LNCAP (cell line): ENCODE measurements around the gene ACTN3.

Experiments
- TF ChIP-seq, protein P1 (sequence below): fragments of 450-650 bp; IDR thresholded peaks from 2 replicates; pipeline ENCODE4 v1.5.1; 2017; ENCODE audit warnings: mild to moderate bottlenecking

The ACTN3 gene

DNA sequence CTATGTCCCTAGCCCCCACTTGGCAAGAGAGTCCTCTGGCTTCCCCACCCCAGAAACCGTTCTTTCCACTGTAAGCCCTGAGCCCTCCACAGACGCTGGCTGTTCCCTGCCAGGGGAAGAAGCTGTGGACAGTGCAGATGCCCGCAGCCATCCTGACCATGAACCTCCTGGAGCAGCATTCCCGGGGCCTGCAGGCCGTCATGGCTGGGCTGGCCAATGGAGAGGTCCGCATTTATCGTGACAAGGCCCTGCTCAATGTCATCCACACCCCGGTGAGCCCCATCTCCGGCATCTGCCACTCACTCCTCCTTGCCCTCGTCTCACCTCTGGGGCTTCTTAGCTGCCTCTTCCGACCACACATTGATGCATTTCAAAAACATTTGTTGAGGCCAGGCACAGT lies 23.1 kb upstream of the ACTN3 start:
- TF ChIP-seq, protein P1, sequence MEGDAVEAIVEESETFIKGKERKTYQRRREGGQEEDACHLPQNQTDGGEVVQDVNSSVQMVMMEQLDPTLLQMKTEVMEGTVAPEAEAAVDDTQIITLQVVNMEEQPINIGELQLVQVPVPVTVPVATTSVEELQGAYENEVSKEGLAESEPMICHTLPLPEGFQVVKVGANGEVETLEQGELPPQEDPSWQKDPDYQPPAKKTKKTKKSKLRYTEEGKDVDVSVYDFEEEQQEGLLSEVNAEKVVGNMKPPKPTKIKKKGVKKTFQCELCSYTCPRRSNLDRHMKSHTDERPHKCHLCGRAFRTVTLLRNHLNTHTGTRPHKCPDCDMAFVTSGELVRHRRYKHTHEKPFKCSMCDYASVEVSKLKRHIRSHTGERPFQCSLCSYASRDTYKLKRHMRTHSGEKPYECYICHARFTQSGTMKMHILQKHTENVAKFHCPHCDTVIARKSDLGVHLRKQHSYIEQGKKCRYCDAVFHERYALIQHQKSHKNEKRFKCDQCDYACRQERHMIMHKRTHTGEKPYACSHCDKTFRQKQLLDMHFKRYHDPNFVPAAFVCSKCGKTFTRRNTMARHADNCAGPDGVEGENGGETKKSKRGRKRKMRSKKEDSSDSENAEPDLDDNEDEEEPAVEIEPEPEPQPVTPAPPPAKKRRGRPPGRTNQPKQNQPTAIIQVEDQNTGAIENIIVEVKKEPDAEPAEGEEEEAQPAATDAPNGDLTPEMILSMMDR: no peak

DNA sequence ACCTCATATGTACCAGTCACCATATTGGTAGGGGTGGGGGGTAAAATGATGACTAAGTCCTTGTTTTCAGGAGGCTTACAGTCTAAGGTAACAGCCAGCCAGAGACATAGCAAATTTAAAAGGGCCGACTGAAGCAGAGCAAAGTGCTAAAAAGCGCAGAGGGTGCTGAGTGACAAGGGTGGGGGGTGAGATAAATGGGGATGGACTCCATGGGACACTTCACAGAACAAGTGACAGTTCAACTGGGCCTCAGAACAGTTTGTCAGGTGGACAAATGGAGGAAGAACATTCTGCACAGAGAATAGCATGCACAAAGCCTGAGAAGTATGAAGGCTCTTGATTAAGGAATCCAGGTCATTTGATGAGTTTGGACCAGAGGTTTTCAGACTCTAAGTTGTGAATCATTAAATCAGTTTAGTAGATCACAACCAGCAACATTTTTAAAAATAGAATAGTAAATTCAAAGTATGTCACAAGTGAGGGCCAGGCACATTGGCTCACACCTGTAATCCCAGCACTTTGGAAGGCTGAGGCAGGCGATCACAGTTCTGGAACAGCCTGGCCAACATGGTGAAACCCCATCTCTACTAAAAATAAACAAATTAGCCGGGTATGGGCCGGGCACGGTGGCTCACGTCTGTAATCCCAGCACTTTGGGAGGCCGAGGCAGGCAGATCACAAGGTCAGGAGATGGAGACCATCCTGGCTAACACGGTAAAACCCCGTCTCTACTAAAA lies 22.2 kb upstream of the ACTN3 start:
- TF ChIP-seq, protein P1: no peak

DNA sequence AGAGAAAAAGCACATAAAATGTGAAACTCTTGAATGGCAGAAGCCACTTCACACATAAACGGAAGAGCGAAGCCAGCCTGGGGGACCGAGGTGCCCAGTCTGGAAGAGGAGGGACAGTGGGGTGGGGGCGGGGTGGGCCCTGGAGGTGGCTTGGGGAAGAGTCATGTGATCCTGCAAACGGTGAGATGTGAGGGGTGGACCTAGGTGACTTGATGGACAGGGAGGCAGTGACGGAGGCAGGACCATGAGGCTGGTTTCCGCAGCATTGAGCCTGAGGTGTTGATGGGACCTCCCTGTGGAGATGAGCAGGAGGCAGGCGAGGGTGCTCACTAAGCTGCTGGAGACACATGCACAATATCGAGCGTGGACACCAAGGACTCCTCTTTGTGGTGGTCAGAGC lies 17.6 kb upstream of the ACTN3 start:
- TF ChIP-seq, protein P1: no peak

DNA sequence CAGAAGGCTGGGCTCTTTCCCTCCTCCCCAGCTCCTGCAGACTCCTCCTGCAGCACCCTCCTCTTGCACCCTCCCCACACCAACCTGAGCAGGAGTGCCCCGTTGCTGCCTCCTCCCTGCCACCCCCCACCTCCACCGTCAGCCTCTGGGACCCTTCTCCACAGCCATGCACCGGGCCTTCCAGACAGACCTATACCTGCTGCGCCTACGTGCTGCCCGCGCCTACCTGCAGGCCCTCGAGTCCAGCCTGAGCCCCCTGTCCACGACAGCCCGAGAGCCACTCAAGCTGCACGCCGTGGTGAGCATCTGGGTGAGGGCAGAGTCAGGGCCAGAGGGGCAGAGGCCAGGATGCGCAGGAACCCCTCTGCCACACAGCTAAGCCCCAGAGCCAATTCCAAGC lies 17.0 kb upstream of the ACTN3 start:
- TF ChIP-seq, protein P1: no peak

DNA sequence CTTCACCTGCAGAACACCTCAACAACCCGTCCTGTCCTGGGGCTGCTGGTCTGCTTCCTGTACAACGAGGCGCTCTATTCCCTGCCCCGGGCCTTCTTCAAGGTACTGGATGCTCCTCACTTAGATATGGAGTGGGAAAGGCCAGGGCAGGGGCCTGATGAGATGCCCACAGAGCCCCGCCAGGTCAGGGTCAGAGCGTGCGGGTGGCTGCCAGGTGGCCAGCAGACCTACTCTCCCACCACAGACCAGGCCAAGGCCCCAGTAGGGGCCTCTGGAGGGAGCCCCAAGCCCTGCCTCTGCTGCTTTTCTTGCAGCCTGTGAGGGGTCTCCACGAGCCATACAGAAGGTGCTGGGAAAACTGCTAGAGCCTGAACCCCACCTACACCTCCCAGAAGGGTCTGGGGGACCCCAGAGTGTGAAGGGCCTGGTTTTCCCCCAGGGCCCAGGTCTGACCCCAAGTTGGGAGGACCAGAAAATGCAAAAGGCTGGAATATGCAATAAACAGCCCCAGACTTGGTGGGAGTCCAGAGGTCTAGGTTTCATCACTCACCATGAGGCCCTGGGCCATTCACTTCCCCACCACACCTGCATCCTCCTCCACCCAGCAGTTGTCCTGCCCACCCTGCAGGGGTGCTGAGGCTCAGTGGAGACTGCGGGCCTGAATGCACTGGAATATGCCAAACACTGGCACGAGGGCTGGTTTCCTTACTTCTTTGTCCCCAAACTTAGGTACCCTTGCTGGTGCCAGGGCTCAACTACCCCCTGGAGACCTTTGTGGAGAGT lies 15.6 kb upstream of the ACTN3 start:
- TF ChIP-seq, protein P1: no peak

DNA sequence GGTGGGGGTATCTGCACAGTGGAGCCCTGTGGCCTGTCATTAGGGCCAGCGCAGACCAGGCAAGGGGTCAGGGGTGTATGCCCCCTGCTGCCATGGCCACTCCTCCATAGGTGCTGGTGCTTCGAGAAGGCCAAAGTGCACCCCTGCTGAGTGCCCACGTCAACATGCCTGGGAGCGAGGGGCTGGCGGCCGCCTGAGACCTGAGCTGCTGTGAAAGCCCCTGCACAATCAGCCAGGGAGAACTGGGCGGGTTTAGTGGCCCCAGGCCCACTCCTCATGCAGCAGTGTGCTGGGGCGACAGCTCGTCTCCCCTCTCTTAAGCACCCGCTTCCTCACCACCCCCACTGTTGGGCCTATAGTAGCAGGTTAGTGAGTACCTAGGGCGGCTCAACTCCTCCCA lies 14.9 kb upstream of the ACTN3 start:
- TF ChIP-seq, protein P1: no peak

DNA sequence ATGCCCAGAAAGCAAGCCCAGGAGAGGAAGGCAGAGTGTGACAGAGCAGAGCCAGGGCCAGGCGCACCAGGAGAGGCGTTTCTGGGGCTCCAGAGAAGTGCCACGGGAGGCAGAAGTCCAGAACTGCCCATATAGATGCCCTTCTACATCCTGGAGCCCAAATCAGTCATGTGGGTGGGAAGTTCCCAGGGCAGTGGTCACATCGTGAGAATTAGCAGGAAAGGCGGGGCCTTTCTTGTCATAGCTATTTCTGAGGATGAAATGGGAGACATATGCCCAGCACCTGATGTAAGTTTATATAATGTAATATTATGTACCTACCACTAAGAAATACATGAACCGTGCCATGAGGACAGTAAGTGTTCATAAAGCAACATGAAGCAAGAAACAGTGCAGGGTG lies 13.9 kb upstream of the ACTN3 start:
- TF ChIP-seq, protein P1: no peak
